Esophagus squamous epithelium (tissue), 4 donors: ENCODE results near the gene ALDH3A2.

Experiments
- POLR2A ChIP-seq, 4 donors: fragments of 450-650 bp; IDR thresholded peaks; one replicate each; pipeline ENCODE4 v1.6.1; 2017; ENCODE audit warnings: antibody characterized with exemption in 4 of 4, mild to moderate bottlenecking in 4 of 4, moderate library complexity in 3 of 4
- TF ChIP-seq, protein P1 (sequence below), 6 experiments: fragments of 450-650 bp in 4 of 6; fragments of 200-600 bp in 2 of 6; sonication (generic) in 2 of 6; IDR thresholded peaks; one replicate each; pipeline ENCODE4 v1.5.1; 2016 to 2019; ENCODE audit warnings: antibody characterized with exemption in 6 of 6, mild to moderate bottlenecking in 4 of 6, moderate library complexity in 4 of 6

DNA sequence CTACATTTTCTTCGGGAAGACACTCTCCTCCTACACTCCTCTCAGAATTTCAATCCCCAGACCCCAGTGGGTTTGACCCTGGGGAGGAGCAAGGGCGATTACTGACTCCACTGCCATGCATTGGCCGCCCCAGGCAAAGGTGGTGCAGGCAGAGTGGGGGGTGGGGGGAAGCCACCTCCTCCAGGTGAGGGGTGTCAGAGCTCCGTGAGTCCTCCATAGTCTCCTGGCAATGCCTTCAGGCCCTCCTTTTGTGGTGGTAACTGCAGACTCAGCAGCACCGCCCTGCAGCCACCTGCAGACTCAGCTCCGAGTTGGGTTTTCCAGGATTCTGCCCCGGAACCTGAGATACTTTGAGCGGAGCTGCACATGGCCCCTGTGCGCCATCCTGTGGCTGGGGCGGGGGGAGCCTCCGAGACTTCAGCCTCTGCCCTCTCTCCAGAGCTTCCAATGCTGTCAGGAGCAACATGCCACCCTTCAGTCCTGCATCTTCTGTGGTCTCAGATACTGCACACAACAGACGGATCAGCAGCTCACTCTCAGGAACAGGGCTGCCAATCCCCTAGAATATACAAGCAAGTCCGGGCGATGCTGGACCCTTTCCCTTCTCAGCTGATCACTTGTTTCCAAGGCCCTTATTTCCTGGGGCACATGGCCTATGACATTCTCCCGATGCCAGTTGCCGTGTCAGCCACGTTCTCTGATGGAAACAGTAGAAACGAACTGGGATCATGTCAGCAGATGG lies 70.2 kb downstream of the ALDH3A2 start:
- TF ChIP-seq POLR2A (IDR thresholded peaks at IDR 0.05), result no peak
- TF ChIP-seq, protein P1, sequence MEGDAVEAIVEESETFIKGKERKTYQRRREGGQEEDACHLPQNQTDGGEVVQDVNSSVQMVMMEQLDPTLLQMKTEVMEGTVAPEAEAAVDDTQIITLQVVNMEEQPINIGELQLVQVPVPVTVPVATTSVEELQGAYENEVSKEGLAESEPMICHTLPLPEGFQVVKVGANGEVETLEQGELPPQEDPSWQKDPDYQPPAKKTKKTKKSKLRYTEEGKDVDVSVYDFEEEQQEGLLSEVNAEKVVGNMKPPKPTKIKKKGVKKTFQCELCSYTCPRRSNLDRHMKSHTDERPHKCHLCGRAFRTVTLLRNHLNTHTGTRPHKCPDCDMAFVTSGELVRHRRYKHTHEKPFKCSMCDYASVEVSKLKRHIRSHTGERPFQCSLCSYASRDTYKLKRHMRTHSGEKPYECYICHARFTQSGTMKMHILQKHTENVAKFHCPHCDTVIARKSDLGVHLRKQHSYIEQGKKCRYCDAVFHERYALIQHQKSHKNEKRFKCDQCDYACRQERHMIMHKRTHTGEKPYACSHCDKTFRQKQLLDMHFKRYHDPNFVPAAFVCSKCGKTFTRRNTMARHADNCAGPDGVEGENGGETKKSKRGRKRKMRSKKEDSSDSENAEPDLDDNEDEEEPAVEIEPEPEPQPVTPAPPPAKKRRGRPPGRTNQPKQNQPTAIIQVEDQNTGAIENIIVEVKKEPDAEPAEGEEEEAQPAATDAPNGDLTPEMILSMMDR (IDR thresholded peaks at IDR 0.05), result peak in 5 of 6 experiments; percentile 22 to 70 (median 58)
